Measurements from ENCODE around the gene GTPBP6.

GTPBP6 gene

GRCh38 chrX:361231-362145, 42.9 kb upstream of the GTPBP6 start:
- no peak for TF ChIP-seq CTCF (conservative IDR thresholded peaks at IDR 0.05; ENCODE audit: control insufficient read depth, insufficient read depth, low read depth, low read length)
- no peak for DNase-seq (ENCODE audit: low read depth)
- H3K4me3 ChIP-seq (ENCODE audit: control insufficient read depth, low read depth, low read length), result no peak overlapping the region

- TF ChIP-seq CTCF (conservative IDR thresholded peaks at IDR 0.05; ENCODE audit: control insufficient read depth, insufficient read depth, low read depth, low read length), result no peak
Observed at GRCh38 chrX:360496-361150, 42.0 kb upstream of the GTPBP6 start.

GRCh38 chrX:358651-359143, 40.1 kb upstream of the GTPBP6 start:
- no peak overlapping the region for H3K4me3 ChIP-seq (ENCODE audit: control insufficient read depth, low read depth, low read length)
- DNase-seq (ENCODE audit: low read depth), result no peak
- no peak for TF ChIP-seq CTCF (conservative IDR thresholded peaks at IDR 0.05; ENCODE audit: control insufficient read depth, insufficient read depth, low read depth, low read length)

More at GRCh38 chrX:360496-361150, 42.0 kb upstream of the GTPBP6 start:
- no peak overlapping the region for H3K4me3 ChIP-seq (ENCODE audit: control insufficient read depth, low read depth, low read length)
- DNase-seq (ENCODE audit: low read depth), result no peak

GRCh38 chrX:357693-358471, 39.3 kb upstream of the GTPBP6 start:
- TF ChIP-seq CTCF (conservative IDR thresholded peaks at IDR 0.05; ENCODE audit: control insufficient read depth, insufficient read depth, low read depth, low read length), result no peak
- H3K4me3 ChIP-seq (ENCODE audit: control insufficient read depth, low read depth, low read length), result no peak overlapping the region
- peak; percentile 55 for DNase-seq (ENCODE audit: low read depth)

- no peak overlapping the region for H3K4me3 ChIP-seq (ENCODE audit: control insufficient read depth, low read depth, low read length)
- DNase-seq (ENCODE audit: low read depth), result no peak
- no peak for TF ChIP-seq CTCF (conservative IDR thresholded peaks at IDR 0.05; ENCODE audit: control insufficient read depth, insufficient read depth, low read depth, low read length)
Observed at GRCh38 chrX:357035-357692, 38.6 kb upstream of the GTPBP6 start.

Measured in fibroblast of mammary gland (primary cell).